ENCODE results near the gene ADGRL2.
"Not testable (repeated sequence)": the region's sequence is repeated elsewhere in the genome, so short reads cannot be mapped to it uniquely, and the experiment has no call there.

GRCh38 chr1:81886292-81886691 is 85.6 kb downstream of the ADGRL2 start:
- TF ChIP-seq POLR2AphosphoS5, POLR2A, SPI1, TAF1, POU2F2 (IDR thresholded peaks at IDR 0.05; ENCODE audit: low read depth, low read length): not testable (repeated sequence)
